IMR-90 (cell line): ENCODE data around the gene ZNF524. TPM values are rescaled to one million over a fixed set of nuclear protein-coding genes. Genes with fewer than 3 reads are reported as not detected.

Experiments used
- ATAC-seq: fragments of 200-7000 bp; cut with Tn5 transposase; 2 replicates; pipeline ENCODE4 v1.9.1; 2020; ENCODE audit warnings: low read depth, mild to moderate bottlenecking, moderate library complexity
- BruUV-seq: library from RNA; stranded (reverse); fragments of 400-500 nt; replicated peaks from 2 replicates; lab custom pipeline; 2021; lab: Mats Ljungman, UMichigan
- CTCF ChIA-PET: fragments of 300-600 bp; formaldehyde crosslinking; extraction: SDS; loops from one replicate; lab custom pipeline; 2021; ENCODE audit warnings: antibody characterized with exemption; lab: Yijun Ruan, JAX
- POLR2A ChIA-PET: fragments of 300-600 bp; sonication (Branson Sonifier 250); formaldehyde crosslinking; loops from one replicate; lab custom pipeline; 2022; ENCODE audit warnings: antibody characterized with exemption; ENCODE audit not compliant: unreplicated experiment; lab: Charles Lee
- DNase-seq: peaks from one replicate; pipeline ENCODE4 v3.0.0; 2013
- H2AFZ ChIP-seq: replicated peaks from 2 replicates; pipeline ENCODE3; 2013; ENCODE audit warnings: low read length, mild to moderate bottlenecking; ENCODE audit not compliant: poor library complexity
- H2AK5ac ChIP-seq: 2 replicates; pipeline ENCODE4 v1.6.1; 2013; ENCODE audit warnings: low read depth, low read length, inconsistent platforms
- H2AK9ac ChIP-seq: replicated peaks from 2 replicates; pipeline ENCODE3; 2013; ENCODE audit warnings: mild to moderate bottlenecking, low read depth, low read length, moderate library complexity; ENCODE audit not compliant: poor library complexity
- H2BK120ac ChIP-seq: 2 replicates; pipeline ENCODE4 v1.6.1; 2013; ENCODE audit warnings: low read depth, low read length, inconsistent platforms
- H2BK15ac ChIP-seq: 3 replicates; pipeline ENCODE4 v1.6.1; 2013; ENCODE audit warnings: low read depth, low read length, inconsistent platforms
- H2BK20ac ChIP-seq: 2 replicates; pipeline ENCODE4 v1.6.1; 2013; ENCODE audit warnings: low read depth, mild to moderate bottlenecking, inconsistent platforms, low read length, moderate library complexity
- H2BK5ac ChIP-seq: 2 replicates; pipeline ENCODE4 v1.6.1; 2013; ENCODE audit warnings: mild to moderate bottlenecking, low read depth, low read length, inconsistent platforms; ENCODE audit not compliant: poor library complexity, severe bottlenecking
- H3K14ac ChIP-seq: replicated peaks from 2 replicates; pipeline ENCODE4 v1.6.1; 2013; ENCODE audit warnings: low read depth, low read length, inconsistent platforms
- H3K18ac ChIP-seq: 2 replicates; pipeline ENCODE4 v1.6.1; 2013; ENCODE audit warnings: low read depth, low read length, control low read depth
- H3K23ac ChIP-seq: 2 replicates; pipeline ENCODE4 v1.6.1; 2013; ENCODE audit warnings: low read depth, low read length, inconsistent platforms
- H3K27ac ChIP-seq: 2 replicates; pipeline ENCODE4 v1.5.1; 2013; ENCODE audit warnings: mild to moderate bottlenecking, control low read depth, low read length; ENCODE audit not compliant: insufficient read depth
- H3K27me3 ChIP-seq: 2 replicates; pipeline ENCODE4 v1.6.1; 2013; ENCODE audit warnings: low read length; ENCODE audit not compliant: control insufficient read depth, insufficient read depth
- H3K36me3 ChIP-seq: 2 replicates; pipeline ENCODE4 v1.6.1; 2013; ENCODE audit warnings: low read length, mixed read lengths; ENCODE audit not compliant: control insufficient read depth, insufficient read depth
- H3K4ac ChIP-seq: 2 replicates; pipeline ENCODE4 v1.6.1; 2013; ENCODE audit warnings: low read depth, low read length, inconsistent platforms
- H3K4me1 ChIP-seq: 2 replicates; pipeline ENCODE4 v1.6.1; 2013; ENCODE audit warnings: low read length, mixed read lengths; ENCODE audit not compliant: control insufficient read depth, insufficient read depth
- H3K4me2 ChIP-seq: 2 replicates; pipeline ENCODE4 v1.6.1; 2013; ENCODE audit warnings: low read depth, mild to moderate bottlenecking, control low read depth, low read length, moderate library complexity
- H3K4me3 ChIP-seq: 2 replicates; pipeline ENCODE4 v1.5.1; 2013; ENCODE audit warnings: low read depth, mild to moderate bottlenecking, control low read depth, low read length, moderate library complexity; ENCODE audit not compliant: insufficient read depth
- H3K56ac ChIP-seq: 2 replicates; pipeline ENCODE4 v1.6.1; 2013; ENCODE audit warnings: low read length, inconsistent platforms; ENCODE audit not compliant: insufficient read depth; ENCODE audit errors: extremely low read depth
- H3K79me1 ChIP-seq, 2 experiments: 2 replicates each; pipeline ENCODE4 v1.6.1; 2013; ENCODE audit warnings: low read length in 2 of 2, inconsistent platforms in 1 of 2, low read depth in 1 of 2
- H3K9ac ChIP-seq: 2 replicates; pipeline ENCODE4 v1.6.1; 2013; ENCODE audit warnings: low read depth, low read length, control low read depth
- H3K9me1 ChIP-seq: 2 replicates; pipeline ENCODE4 v1.6.1; 2013; ENCODE audit warnings: low read length, inconsistent platforms; ENCODE audit not compliant: insufficient read depth
- H3K9me3 ChIP-seq: 2 replicates; pipeline ENCODE4 v1.6.1; 2013; ENCODE audit warnings: low read length; ENCODE audit not compliant: control insufficient read depth, insufficient read depth
- H4K20me1 ChIP-seq: 2 replicates; pipeline ENCODE4 v1.6.1; 2013; ENCODE audit warnings: low read length, inconsistent platforms; ENCODE audit not compliant: insufficient read depth
- H4K5ac ChIP-seq: 2 replicates; pipeline ENCODE4 v1.6.1; 2013; ENCODE audit warnings: mild to moderate bottlenecking, low read depth, low read length, control low read depth
- H4K8ac ChIP-seq, 2 experiments: 2 replicates each; pipeline ENCODE4 v1.6.1; 2013; ENCODE audit warnings: low read depth in 2 of 2, low read length in 2 of 2, control low read depth in 1 of 2, inconsistent platforms in 1 of 2
- H4K91ac ChIP-seq: 2 replicates; pipeline ENCODE4 v1.6.1; 2013; ENCODE audit warnings: low read depth, low read length, inconsistent platforms; ENCODE audit not compliant: insufficient read depth
- FOS ChIP-seq: fragments of 150-350 bp; IDR thresholded peaks from 2 replicates; pipeline ENCODE4 v1.6.1; 2016; ENCODE audit warnings: low read depth, low read length
- NFE2L2 ChIP-seq: fragments of 150-350 bp; IDR thresholded peaks from 2 replicates; pipeline ENCODE4 v1.6.1; 2016; ENCODE audit warnings: low read depth, mild to moderate bottlenecking, low read length
- POLR2A ChIP-seq: IDR thresholded peaks from 2 replicates; pipeline ENCODE4 v1.6.1; 2012; ENCODE audit warnings: mild to moderate bottlenecking, low read depth, low read length
- RAD21 ChIP-seq: IDR thresholded peaks from 2 replicates; pipeline ENCODE4 v1.6.1; 2012; ENCODE audit warnings: low read length, improper control_type of control experiment
- RCOR1 ChIP-seq: IDR thresholded peaks from 2 replicates; pipeline ENCODE4 v1.6.1; 2012; ENCODE audit warnings: mild to moderate bottlenecking, low read length, improper control_type of control experiment; ENCODE audit not compliant: insufficient replicate concordance
- SMC3 ChIP-seq: fragments of 150-350 bp; IDR thresholded peaks from 2 replicates; pipeline ENCODE4 v1.6.1; 2016; ENCODE audit warnings: low read depth, mild to moderate bottlenecking, antibody characterized with exemption, low read length, moderate library complexity
- WGBS, 2 experiments: methylation state at CpG; one replicate each; pipeline versions ENCODE4 v1.1.5 to v1.1.7; 2013; ENCODE audit warnings: missing lambda C conversion rate in 2 of 2; ENCODE audit not compliant: insufficient read length in 1 of 2; ENCODE audit errors: extremely low coverage in 2 of 2; 5-methylcytosine and 5-hydroxymethylcytosine counted together
- dilution Hi-C: fragments of 300-500 bp; cut with HindIII; formaldehyde crosslinking; loops from one replicate; pipeline ENCODE4 v1.14.3; 2018; ENCODE audit warnings: low sequenced_read_pairs; ENCODE audit not compliant: unreplicated experiment
- in situ Hi-C: fragments of 300-500 bp; cut with MboI; formaldehyde crosslinking; loops from 3 replicates; pipeline ENCODE4 v1.14.3; 2019; ENCODE audit warnings: low sequenced_read_pairs, inconsistent platforms, mixed read lengths
- intact Hi-C: fragments of 100-400 bp; cut with micrococcal nuclease; formaldehyde crosslinking; loops from 2 replicates; pipeline ENCODE4 v1.10.0; 2022
- polyA plus RNA-seq, 3 experiments: library from polyadenylated mRNA; depleted of rRNA; stranded (reverse); fragments of >200 nt; gene quantifications; 2 replicates each; pipeline ENCODE4 v1.2.3, GENCODE V29; 2012; ENCODE audit warnings: low replicate concordance in 1 of 3
- total RNA-seq: library from RNA; depleted of rRNA; stranded (reverse); fragments of >200 nt; gene quantifications from 2 replicates; pipeline ENCODE4 v1.2.3, GENCODE V29; 2012

Gene ZNF524
- total and polyA plus RNA-seq, 2 of the 4 experiments (the other 2 are of a cell fraction): 2.3 to 6.6 TPM

- H3K4me3 ChIP-seq: no peak overlapping the region
- intact Hi-C loops (no loop called here), in situ Hi-C loops (loop anchor here (5.0 kb wide), 1 partner anchor 92 kb away; no protein-coding TSS in a partner anchor), dilution Hi-C loops (no loop called here)
- no peak for DNase-seq
- H2BK20ac ChIP-seq: no peak overlapping the region
- no peak overlapping the region for H2AK5ac ChIP-seq
- ATAC-seq: no peak
- no peak overlapping the region for H3K27ac ChIP-seq
- H2BK5ac ChIP-seq: no peak overlapping the region
- no peak overlapping the region for H4K91ac ChIP-seq
- peaks cover 44 to 76% of the 10 kb centered on the region in 2 experiments for H3K79me1 ChIP-seq
- POLR2A ChIA-PET: no interaction called here
- no peaks in the 10 kb centered on the region for H3K27me3 ChIP-seq
- H3K4ac ChIP-seq: no peak overlapping the region
- no peak overlapping the region for H3K14ac ChIP-seq
- H4K5ac ChIP-seq: no peak overlapping the region
- H3K23ac ChIP-seq: no peak overlapping the region
- 92% methylated on average over 2 of the region's 5 CpGs; no CpG with 5 or more reads in 1 of the 2 experiments for WGBS, 2 experiments
- H4K20me1 ChIP-seq: peaks cover 42% of the 10 kb centered on the region
- no peak for TF ChIP-seq FOS
- no peak for TF ChIP-seq RCOR1
- TF ChIP-seq RAD21: no peak
- TF ChIP-seq POLR2A: no peak
- no peak for TF ChIP-seq NFE2L2
- TF ChIP-seq SMC3: no peak
- H3K4me1 ChIP-seq: peaks cover 5% of the 10 kb centered on the region; the same call in 1 of the 2 replicates
- H3K9me3 ChIP-seq: peaks cover 5% of the 10 kb centered on the region; the same call in 1 of the 2 replicates
- H2AK9ac ChIP-seq: no peak overlapping the region
- H3K56ac ChIP-seq: no peak overlapping the region
- no peak overlapping the region for H2BK120ac ChIP-seq
- no peak overlapping the region for H3K9ac ChIP-seq
- H3K36me3 ChIP-seq: peaks cover 24% of the 10 kb centered on the region
- no peak overlapping the region for H3K4me2 ChIP-seq
- CTCF ChIA-PET: no interaction called here
- no peak overlapping the region for H4K8ac ChIP-seq
- no peak overlapping the region for H2BK15ac ChIP-seq
- no peak overlapping the region for H3K18ac ChIP-seq
- H3K9me1 ChIP-seq: peaks cover 9% of the 10 kb centered on the region; the same call in 1 of the 2 replicates
- BruUV-seq: no TSS peak
- H2AFZ ChIP-seq: no peak overlapping the region
These were observed 9.2 kb downstream of the ZNF524 start for GRCh38 chr19:55609326-55609725.
